A549 treated with dexamethasone at 1 μM for 4 hours (cell line): ENCODE measurements around the gene HMCN1. TPM values are rescaled to one million over a fixed set of nuclear protein-coding genes. Genes with fewer than 3 reads are reported as not detected.

ENCODE experiments used
- total RNA-seq: library from RNA; stranded (reverse); fragments of 200-300 nt; extraction: Qiagen RNA extraction; gene quantifications from 5 replicates; pipeline ENCODE4 v1.2.3, GENCODE V29; 2022

HMCN1 gene
- total RNA-seq: 0.02 to 0.08 TPM (median 0.05 TPM) in 5 replicates

GRCh38 chr1:185733818-185734735, at the start of gene HMCN1:
TSS of gene HMCN1 (plus strand) at chr1:185734391. CDS start at chr1:185734780, 389 bp downstream.

